Activated T-cell treated with anti-CD3 and anti-CD28 coated beads, Interleukin-2, amount 50 U/mL, for 4 hours (primary cell): ENCODE data around the gene GLIS2. TPM values are rescaled to one million over a fixed set of nuclear protein-coding genes. Genes with fewer than 3 reads are reported as not detected.

Source experiments
- ATAC-seq, 2 donors: fragments of 200-7000 bp; cut with Tn5 transposase; one replicate each; pipeline ENCODE4 v1.10.0; 2021
- DNase-seq: peaks from one replicate; pipeline ENCODE4 v3.0.0-alpha.2; 2020
- H3K27me3 Mint-ChIP-seq: one replicate; pipeline ENCODE4 v1.8.0; 2021; ENCODE audit warnings: low read depth, mixed read lengths
- H3K36me3 Mint-ChIP-seq: one replicate; pipeline ENCODE4 v1.8.0; 2022; ENCODE audit warnings: mixed read lengths; ENCODE audit not compliant: insufficient read depth
- H3K4me1 Mint-ChIP-seq: one replicate; pipeline ENCODE4 v1.8.0; 2021; ENCODE audit warnings: low read depth, mixed read lengths
- H3K4me3 Mint-ChIP-seq: one replicate; pipeline ENCODE4 v1.8.0; 2021; ENCODE audit warnings: mild to moderate bottlenecking, moderate library complexity, mixed read lengths
- H3K9me3 Mint-ChIP-seq: one replicate; pipeline ENCODE4 v1.8.0; 2021; ENCODE audit warnings: mixed read lengths
- total RNA-seq, 3 donors: library from RNA; stranded (reverse); gene quantifications; one replicate each; pipeline ENCODE4 v1.2.1, GENCODE V29; 2021

Gene GLIS2
- total RNA-seq, 3 donors from 2014 or later, result 0.11 to 0.19 (median 0.13) TPM

- Mint-ChIP-seq H3K4me1 (peaks cover 8% of the 10 kb centered on the region), H3K4me3 (peak overlapping the region; percentile 49), H3K36me3 (no peaks in the 10 kb centered on the region), H3K9me3 (no peaks in the 10 kb centered on the region), H3K27me3 (peaks cover 19% of the 10 kb centered on the region)
- peak; percentile 84 for DNase-seq
- peak; percentile 93 to 96 for ATAC-seq
Measured at GRCh38 chr16:4288148-4288921, 27.5 kb upstream of the GLIS2 start.

GRCh38 chr16:4290236-4290830 is 25.5 kb upstream of the GLIS2 start:
- peaks cover 8% of the 10 kb centered on the region for H3K4me1 Mint-ChIP-seq
- ATAC-seq (no peak), DNase-seq (no peak)
- H3K4me3 Mint-ChIP-seq, result no peak overlapping the region
- peaks cover 13% of the 10 kb centered on the region for H3K27me3 Mint-ChIP-seq
- H3K36me3 Mint-ChIP-seq, result no peaks in the 10 kb centered on the region
- H3K9me3 Mint-ChIP-seq, result no peaks in the 10 kb centered on the region

GRCh38 chr16:4291699-4292098 is 24.2 kb upstream of the GLIS2 start:
- H3K27me3 Mint-ChIP-seq, result peaks cover 9% of the 10 kb centered on the region
- peaks cover 8% of the 10 kb centered on the region for H3K4me1 Mint-ChIP-seq
- DNase-seq (no peak), ATAC-seq (no peak)
- H3K36me3 Mint-ChIP-seq, result no peaks in the 10 kb centered on the region
- no peak overlapping the region for H3K4me3 Mint-ChIP-seq
- H3K9me3 Mint-ChIP-seq, result no peaks in the 10 kb centered on the region

GRCh38 chr16:4293181-4293716 is 22.6 kb upstream of the GLIS2 start:
- Mint-ChIP-seq H3K4me1 (peaks cover 4% of the 10 kb centered on the region), H3K9me3 (no peaks in the 10 kb centered on the region), H3K27me3 (peaks cover 9% of the 10 kb centered on the region), H3K36me3 (no peaks in the 10 kb centered on the region), H3K4me3 (no peak overlapping the region)
- DNase-seq, result no peak
- no peak for ATAC-seq

GRCh38 chr16:4293822-4294457 is 21.9 kb upstream of the GLIS2 start:
- DNase-seq, result no peak
- no peaks in the 10 kb centered on the region for H3K9me3 Mint-ChIP-seq
- no peak for ATAC-seq
- peaks cover under 1% of the 10 kb centered on the region for H3K4me1 Mint-ChIP-seq
- H3K27me3 Mint-ChIP-seq, result peaks cover 9% of the 10 kb centered on the region
- H3K4me3 Mint-ChIP-seq, result no peak overlapping the region
- H3K36me3 Mint-ChIP-seq, result no peaks in the 10 kb centered on the region

- Mint-ChIP-seq H3K27me3 (peaks cover 8% of the 10 kb centered on the region), H3K9me3 (no peaks in the 10 kb centered on the region)
- no peak for ATAC-seq
Measured at GRCh38 chr16:4295581-4295980, 20.3 kb upstream of the GLIS2 start.

GRCh38 chr16:4297480-4297879 is 18.4 kb upstream of the GLIS2 start:
- no peaks in the 10 kb centered on the region for H3K9me3 Mint-ChIP-seq
- H3K36me3 Mint-ChIP-seq, result peaks cover 3% of the 10 kb centered on the region
- peaks cover 2% of the 10 kb centered on the region for H3K4me1 Mint-ChIP-seq
- H3K4me3 Mint-ChIP-seq, result no peak overlapping the region
- no peak for ATAC-seq
- peaks cover 7% of the 10 kb centered on the region for H3K27me3 Mint-ChIP-seq
- no peak for DNase-seq

More at GRCh38 chr16:4295581-4295980, 20.3 kb upstream of the GLIS2 start:
- H3K36me3 Mint-ChIP-seq, result no peaks in the 10 kb centered on the region
- no peak overlapping the region for H3K4me3 Mint-ChIP-seq
- no peak for DNase-seq
- peaks cover 2% of the 10 kb centered on the region for H3K4me1 Mint-ChIP-seq

GRCh38 chr16:4298761-4299522 is 16.9 kb upstream of the GLIS2 start:
- Mint-ChIP-seq H3K4me1 (peaks cover 3% of the 10 kb centered on the region), H3K4me3 (no peak overlapping the region), H3K9me3 (no peaks in the 10 kb centered on the region), H3K36me3 (peaks cover 4% of the 10 kb centered on the region), H3K27me3 (no peaks in the 10 kb centered on the region)
- no peak for ATAC-seq
- DNase-seq, result no peak

- H3K36me3 Mint-ChIP-seq, result peaks cover 6% of the 10 kb centered on the region
- ATAC-seq, result no peak
- no peak for DNase-seq
- H3K27me3 Mint-ChIP-seq, result no peaks in the 10 kb centered on the region
- no peak overlapping the region for H3K4me3 Mint-ChIP-seq
- H3K9me3 Mint-ChIP-seq, result no peaks in the 10 kb centered on the region
- peaks cover 14% of the 10 kb centered on the region for H3K4me1 Mint-ChIP-seq
Measured at GRCh38 chr16:4301177-4301576, 14.7 kb upstream of the GLIS2 start.

- Mint-ChIP-seq H3K27me3 (no peaks in the 10 kb centered on the region), H3K4me1 (peaks cover 22% of the 10 kb centered on the region), H3K9me3 (no peaks in the 10 kb centered on the region), H3K36me3 (peaks cover 6% of the 10 kb centered on the region), H3K4me3 (no peak overlapping the region)
- ATAC-seq (no peak), DNase-seq (no peak)
Measured at GRCh38 chr16:4301968-4302367, 13.9 kb upstream of the GLIS2 start.

- H3K27me3 Mint-ChIP-seq, result no peaks in the 10 kb centered on the region
- peaks cover 28% of the 10 kb centered on the region for H3K4me1 Mint-ChIP-seq
- H3K4me3 Mint-ChIP-seq, result no peak overlapping the region
- DNase-seq, result no peak
- H3K36me3 Mint-ChIP-seq, result peaks cover 9% of the 10 kb centered on the region
- no peaks in the 10 kb centered on the region for H3K9me3 Mint-ChIP-seq
- no peak for ATAC-seq
Measured at GRCh38 chr16:4303973-4304372, 11.9 kb upstream of the GLIS2 start.

GRCh38 chr16:4306470-4307214 is 9.2 kb upstream of the GLIS2 start:
- H3K27me3 Mint-ChIP-seq, result no peaks in the 10 kb centered on the region
- H3K9me3 Mint-ChIP-seq, result no peaks in the 10 kb centered on the region
- DNase-seq (peak; percentile 35), ATAC-seq (no peak)
- peak overlapping the region; percentile 86 for H3K4me3 Mint-ChIP-seq
- peaks cover 35% of the 10 kb centered on the region for H3K4me1 Mint-ChIP-seq
- H3K36me3 Mint-ChIP-seq, result peaks cover 8% of the 10 kb centered on the region

GRCh38 chr16:4307215-4308037 is 8.4 kb upstream of the GLIS2 start:
- ATAC-seq (peak; percentile 94 to 95), DNase-seq (peak; percentile 95)
- Mint-ChIP-seq H3K9me3 (no peaks in the 10 kb centered on the region), H3K4me3 (peak overlapping the region; percentile 86), H3K36me3 (peaks cover 6% of the 10 kb centered on the region), H3K4me1 (peaks cover 35% of the 10 kb centered on the region), H3K27me3 (no peaks in the 10 kb centered on the region)
